GM23338 (cell line): ENCODE data around the gene HPF1.

Source experiments
- EZH2 ChIP-seq: fragments of 200-600 bp; sonication (generic); IDR thresholded peaks from one replicate; pipeline ENCODE4 v1.8.0; 2017; ENCODE audit warnings: antibody characterized with exemption, mild to moderate bottlenecking, low read depth; ENCODE audit not compliant: unreplicated experiment
- EZH2phosphoT487 ChIP-seq: fragments of 200-600 bp; sonication (generic); IDR thresholded peaks from one replicate; pipeline ENCODE4 v1.8.1; 2018; ENCODE audit warnings: antibody characterized with exemption; ENCODE audit not compliant: unreplicated experiment
- TF ChIP-seq, protein P1 (sequence below), 2 experiments: fragments of 200-600 bp in 1 of 2; sonication (generic) in 1 of 2; conservative IDR thresholded peaks; 2 replicates each; pipeline versions ENCODE4 v1.5.1 to v1.6.1; 2016 to 2017; ENCODE audit warnings: antibody characterized with exemption in 2 of 2, low read depth in 2 of 2, mild to moderate bottlenecking in 2 of 2, moderate library complexity in 1 of 2
- TF ChIP-seq, protein P2 (sequence below): fragments of 250-450 bp; sonication (Bioruptor Pico); IDR thresholded peaks from 2 replicates; pipeline ENCODE4 v1.5.0; 2020; ENCODE audit warnings: mild to moderate bottlenecking, moderate library complexity

DNA sequence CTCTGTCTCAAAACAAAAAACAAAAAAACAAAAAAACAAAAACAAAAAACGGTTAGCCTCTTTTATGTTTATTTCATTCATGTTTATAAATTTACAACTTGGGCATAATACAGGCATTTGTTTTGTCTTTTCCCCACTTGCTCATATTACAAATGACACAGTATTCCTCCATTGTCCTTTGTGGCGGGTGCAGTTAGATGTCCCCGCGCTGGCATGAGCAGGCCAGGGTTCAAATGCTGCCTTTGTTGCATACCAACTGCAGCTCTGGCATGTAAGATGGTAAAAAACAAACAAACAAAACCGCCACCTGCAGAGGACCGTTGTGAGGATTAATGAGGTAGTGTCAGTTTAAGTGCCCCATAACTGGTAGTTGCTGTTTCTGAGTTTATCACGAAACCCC, 16.1 kb upstream of the HPF1 start:
- TF ChIP-seq, protein P1, sequence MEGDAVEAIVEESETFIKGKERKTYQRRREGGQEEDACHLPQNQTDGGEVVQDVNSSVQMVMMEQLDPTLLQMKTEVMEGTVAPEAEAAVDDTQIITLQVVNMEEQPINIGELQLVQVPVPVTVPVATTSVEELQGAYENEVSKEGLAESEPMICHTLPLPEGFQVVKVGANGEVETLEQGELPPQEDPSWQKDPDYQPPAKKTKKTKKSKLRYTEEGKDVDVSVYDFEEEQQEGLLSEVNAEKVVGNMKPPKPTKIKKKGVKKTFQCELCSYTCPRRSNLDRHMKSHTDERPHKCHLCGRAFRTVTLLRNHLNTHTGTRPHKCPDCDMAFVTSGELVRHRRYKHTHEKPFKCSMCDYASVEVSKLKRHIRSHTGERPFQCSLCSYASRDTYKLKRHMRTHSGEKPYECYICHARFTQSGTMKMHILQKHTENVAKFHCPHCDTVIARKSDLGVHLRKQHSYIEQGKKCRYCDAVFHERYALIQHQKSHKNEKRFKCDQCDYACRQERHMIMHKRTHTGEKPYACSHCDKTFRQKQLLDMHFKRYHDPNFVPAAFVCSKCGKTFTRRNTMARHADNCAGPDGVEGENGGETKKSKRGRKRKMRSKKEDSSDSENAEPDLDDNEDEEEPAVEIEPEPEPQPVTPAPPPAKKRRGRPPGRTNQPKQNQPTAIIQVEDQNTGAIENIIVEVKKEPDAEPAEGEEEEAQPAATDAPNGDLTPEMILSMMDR (conservative IDR thresholded peaks at IDR 0.05; ENCODE audit: low read depth in 2 of 2), result no peak
- TF ChIP-seq EZH2 (no peak), EZH2phosphoT487 (no peak)
- TF ChIP-seq, protein P2, sequence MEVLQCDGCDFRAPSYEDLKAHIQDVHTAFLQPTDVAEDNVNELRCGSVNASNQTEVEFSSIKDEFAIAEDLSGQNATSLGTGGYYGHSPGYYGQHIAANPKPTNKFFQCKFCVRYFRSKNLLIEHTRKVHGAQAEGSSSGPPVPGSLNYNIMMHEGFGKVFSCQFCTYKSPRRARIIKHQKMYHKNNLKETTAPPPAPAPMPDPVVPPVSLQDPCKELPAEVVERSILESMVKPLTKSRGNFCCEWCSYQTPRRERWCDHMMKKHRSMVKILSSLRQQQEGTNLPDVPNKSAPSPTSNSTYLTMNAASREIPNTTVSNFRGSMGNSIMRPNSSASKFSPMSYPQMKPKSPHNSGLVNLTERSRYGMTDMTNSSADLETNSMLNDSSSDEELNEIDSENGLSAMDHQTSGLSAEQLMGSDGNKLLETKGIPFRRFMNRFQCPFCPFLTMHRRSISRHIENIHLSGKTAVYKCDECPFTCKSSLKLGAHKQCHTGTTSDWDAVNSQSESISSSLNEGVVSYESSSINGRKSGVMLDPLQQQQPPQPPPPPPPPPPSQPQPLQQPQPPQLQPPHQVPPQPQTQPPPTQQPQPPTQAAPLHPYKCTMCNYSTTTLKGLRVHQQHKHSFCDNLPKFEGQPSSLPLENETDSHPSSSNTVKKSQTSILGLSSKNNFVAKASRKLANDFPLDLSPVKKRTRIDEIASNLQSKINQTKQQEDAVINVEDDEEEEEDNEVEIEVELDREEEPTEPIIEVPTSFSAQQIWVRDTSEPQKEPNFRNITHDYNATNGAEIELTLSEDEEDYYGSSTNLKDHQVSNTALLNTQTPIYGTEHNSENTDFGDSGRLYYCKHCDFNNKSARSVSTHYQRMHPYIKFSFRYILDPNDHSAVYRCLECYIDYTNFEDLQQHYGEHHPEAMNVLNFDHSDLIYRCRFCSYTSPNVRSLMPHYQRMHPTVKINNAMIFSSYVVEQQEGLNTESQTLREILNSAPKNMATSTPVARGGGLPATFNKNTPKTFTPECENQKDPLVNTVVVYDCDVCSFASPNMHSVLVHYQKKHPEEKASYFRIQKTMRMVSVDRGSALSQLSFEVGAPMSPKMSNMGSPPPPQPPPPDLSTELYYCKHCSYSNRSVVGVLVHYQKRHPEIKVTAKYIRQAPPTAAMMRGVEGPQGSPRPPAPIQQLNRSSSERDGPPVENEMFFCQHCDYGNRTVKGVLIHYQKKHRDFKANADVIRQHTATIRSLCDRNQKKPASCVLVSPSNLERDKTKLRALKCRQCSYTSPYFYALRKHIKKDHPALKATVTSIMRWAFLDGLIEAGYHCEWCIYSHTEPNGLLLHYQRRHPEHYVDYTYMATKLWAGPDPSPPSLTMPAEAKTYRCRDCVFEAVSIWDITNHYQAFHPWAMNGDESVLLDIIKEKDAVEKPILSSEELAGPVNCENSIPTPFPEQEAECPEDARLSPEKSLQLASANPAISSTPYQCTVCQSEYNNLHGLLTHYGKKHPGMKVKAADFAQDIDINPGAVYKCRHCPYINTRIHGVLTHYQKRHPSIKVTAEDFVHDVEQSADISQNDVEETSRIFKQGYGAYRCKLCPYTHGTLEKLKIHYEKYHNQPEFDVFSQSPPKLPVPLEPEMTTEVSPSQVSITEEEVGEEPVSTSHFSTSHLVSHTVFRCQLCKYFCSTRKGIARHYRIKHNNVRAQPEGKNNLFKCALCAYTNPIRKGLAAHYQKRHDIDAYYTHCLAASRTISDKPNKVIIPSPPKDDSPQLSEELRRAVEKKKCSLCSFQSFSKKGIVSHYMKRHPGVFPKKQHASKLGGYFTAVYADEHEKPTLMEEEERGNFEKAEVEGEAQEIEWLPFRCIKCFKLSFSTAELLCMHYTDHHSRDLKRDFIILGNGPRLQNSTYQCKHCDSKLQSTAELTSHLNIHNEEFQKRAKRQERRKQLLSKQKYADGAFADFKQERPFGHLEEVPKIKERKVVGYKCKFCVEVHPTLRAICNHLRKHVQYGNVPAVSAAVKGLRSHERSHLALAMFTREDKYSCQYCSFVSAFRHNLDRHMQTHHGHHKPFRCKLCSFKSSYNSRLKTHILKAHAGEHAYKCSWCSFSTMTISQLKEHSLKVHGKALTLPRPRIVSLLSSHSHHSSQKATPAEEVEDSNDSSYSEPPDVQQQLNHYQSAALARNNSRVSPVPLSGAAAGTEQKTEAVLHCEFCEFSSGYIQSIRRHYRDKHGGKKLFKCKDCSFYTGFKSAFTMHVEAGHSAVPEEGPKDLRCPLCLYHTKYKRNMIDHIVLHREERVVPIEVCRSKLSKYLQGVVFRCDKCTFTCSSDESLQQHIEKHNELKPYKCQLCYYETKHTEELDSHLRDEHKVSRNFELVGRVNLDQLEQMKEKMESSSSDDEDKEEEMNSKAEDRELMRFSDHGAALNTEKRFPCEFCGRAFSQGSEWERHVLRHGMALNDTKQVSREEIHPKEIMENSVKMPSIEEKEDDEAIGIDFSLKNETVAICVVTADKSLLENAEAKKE (CRISPR knock-in tag), result no peak
